ENCODE results near the gene RPL31.
A peak's percentile ranks its signal among the peaks of the same experiment; 100 is the strongest.

The RPL31 gene

GRCh38 chr2:101001691-101002561, at the start of gene RPL31:
Gene RPL31 (plus strand): TSS chr2:101002289. CDS start chr2:101002702, 413 bp downstream.
- peaks cover 31 to 34% (median 34%) of the 10 kb centered on the region in 3 donors for H3K36me3 ChIP-seq

GRCh38 chr2:100952512-100952911, 49.6 kb upstream of the RPL31 start:
- Histone ChIP-seq H3K27ac (no peak overlapping the region), H3K4me1 (peaks cover 0 to 3% (median 2%) of the 10 kb centered on the region in 4 donors), H3K36me3 (peaks cover 0 to 11% (median 7%) of the 10 kb centered on the region in 3 donors), H3K27me3 (no peaks in the 10 kb centered on the region), H3K4me3 (no peak overlapping the region), H3K9me3 (no peaks in the 10 kb centered on the region)
- no peak for DNase-seq
- intact Hi-C loops (cut with DNase I; ENCODE audit: low total_unique reads), result no loop called here
- TF ChIP-seq, protein P1, sequence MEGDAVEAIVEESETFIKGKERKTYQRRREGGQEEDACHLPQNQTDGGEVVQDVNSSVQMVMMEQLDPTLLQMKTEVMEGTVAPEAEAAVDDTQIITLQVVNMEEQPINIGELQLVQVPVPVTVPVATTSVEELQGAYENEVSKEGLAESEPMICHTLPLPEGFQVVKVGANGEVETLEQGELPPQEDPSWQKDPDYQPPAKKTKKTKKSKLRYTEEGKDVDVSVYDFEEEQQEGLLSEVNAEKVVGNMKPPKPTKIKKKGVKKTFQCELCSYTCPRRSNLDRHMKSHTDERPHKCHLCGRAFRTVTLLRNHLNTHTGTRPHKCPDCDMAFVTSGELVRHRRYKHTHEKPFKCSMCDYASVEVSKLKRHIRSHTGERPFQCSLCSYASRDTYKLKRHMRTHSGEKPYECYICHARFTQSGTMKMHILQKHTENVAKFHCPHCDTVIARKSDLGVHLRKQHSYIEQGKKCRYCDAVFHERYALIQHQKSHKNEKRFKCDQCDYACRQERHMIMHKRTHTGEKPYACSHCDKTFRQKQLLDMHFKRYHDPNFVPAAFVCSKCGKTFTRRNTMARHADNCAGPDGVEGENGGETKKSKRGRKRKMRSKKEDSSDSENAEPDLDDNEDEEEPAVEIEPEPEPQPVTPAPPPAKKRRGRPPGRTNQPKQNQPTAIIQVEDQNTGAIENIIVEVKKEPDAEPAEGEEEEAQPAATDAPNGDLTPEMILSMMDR (IDR thresholded peaks at IDR 0.05), result no peak

More at GRCh38 chr2:101001691-101002561, at the start of gene RPL31:
- H3K27me3 ChIP-seq, result no peaks in the 10 kb centered on the region
- TF ChIP-seq, protein P1 (IDR thresholded peaks at IDR 0.05), result no peak
- intact Hi-C loops (cut with DNase I; ENCODE audit: low total_unique reads), result no loop called here
- peak within 1 kb of the TSS; percentile 85 to 91 for H3K27ac ChIP-seq
- peaks cover 0 to 21% (median 12%) of the 10 kb centered on the region in 4 donors for H3K4me1 ChIP-seq
- H3K9me3 ChIP-seq, result no peaks in the 10 kb centered on the region
- DNase-seq, result peak; percentile 98
- peak within 1 kb of the TSS; percentile 80 to 94 for H3K4me3 ChIP-seq

- H3K9me3 ChIP-seq, result no peaks in the 10 kb centered on the region
- TF ChIP-seq, protein P1 (IDR thresholded peaks at IDR 0.05), result no peak
- peak in 1 of 2 donors; percentile 56 for DNase-seq
- H3K27ac ChIP-seq, result no peak overlapping the region
- H3K4me1 ChIP-seq, result peaks cover 0 to 13% (median 12%) of the 10 kb centered on the region in 4 donors
- H3K27me3 ChIP-seq, result no peaks in the 10 kb centered on the region
- peaks cover 0 to 11% (median 7%) of the 10 kb centered on the region in 3 donors for H3K36me3 ChIP-seq
- intact Hi-C loops (cut with DNase I; ENCODE audit: low total_unique reads), result no loop called here
- H3K4me3 ChIP-seq, result no peak overlapping the region
These were observed 48.6 kb upstream of the RPL31 start for GRCh38 chr2:100953406-100954043.

DNA sequence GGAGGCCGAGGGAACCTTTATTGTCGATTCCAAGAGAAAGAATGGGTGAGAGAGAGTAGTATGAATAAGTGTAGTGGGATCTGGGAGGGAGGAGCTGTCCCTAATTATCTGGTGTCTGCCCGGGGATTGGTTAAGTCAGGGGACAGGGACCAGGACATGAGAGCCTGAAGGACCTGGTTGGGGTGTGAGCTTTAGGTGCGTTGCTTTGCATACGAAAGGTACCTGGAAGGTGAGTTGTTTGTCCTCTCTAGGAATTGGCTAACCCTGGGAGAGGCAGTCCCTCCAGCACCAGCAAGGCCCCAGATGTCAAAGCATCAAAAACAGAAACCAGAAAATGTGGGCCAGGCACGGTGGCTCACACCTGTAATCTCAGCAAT, 48.1 kb upstream of the RPL31 start:
- no peak overlapping the region for H3K27ac ChIP-seq
- no peaks in the 10 kb centered on the region for H3K27me3 ChIP-seq
- intact Hi-C loops (cut with DNase I; ENCODE audit: low total_unique reads), result no loop called here
- H3K4me1 ChIP-seq, result peaks cover 0 to 18% (median 13%) of the 10 kb centered on the region in 4 donors
- peaks cover 0 to 8% (median 3%) of the 10 kb centered on the region in 3 donors for H3K36me3 ChIP-seq
- H3K4me3 ChIP-seq, result no peak overlapping the region
- no peaks in the 10 kb centered on the region for H3K9me3 ChIP-seq
- no peak for DNase-seq
- TF ChIP-seq, protein P1 (IDR thresholded peaks at IDR 0.05), result no peak

DNA sequence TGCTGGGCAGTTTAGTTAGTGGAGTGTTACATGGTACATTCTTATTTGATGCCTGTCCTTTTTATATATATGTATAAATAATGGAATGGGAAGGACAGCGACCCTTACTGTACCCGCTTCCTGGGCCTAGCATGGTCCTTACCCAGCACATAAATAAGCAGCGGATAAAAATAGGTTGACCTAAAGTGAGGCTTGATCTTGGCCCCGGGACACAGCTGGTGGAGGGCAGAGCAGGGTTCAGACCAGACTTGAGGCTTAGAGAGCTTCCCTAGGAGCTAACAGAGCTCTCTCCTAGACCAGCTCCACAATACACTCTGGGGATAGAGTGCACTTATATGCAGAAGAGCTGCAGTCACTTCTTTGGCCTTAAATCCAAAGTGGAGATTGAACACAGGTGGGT, 46.9 kb upstream of the RPL31 start:
- no peak overlapping the region for H3K4me3 ChIP-seq
- TF ChIP-seq, protein P1 (IDR thresholded peaks at IDR 0.05), result no peak
- intact Hi-C loops (cut with DNase I; ENCODE audit: low total_unique reads), result no loop called here
- H3K27me3 ChIP-seq, result no peaks in the 10 kb centered on the region
- H3K4me1 ChIP-seq, result peaks cover 0 to 18% (median 13%) of the 10 kb centered on the region in 4 donors
- H3K36me3 ChIP-seq, result no peaks in the 10 kb centered on the region
- H3K27ac ChIP-seq, result no peak overlapping the region
- H3K9me3 ChIP-seq, result no peaks in the 10 kb centered on the region
- peak in 1 of 2 donors; percentile 17 for DNase-seq
